Progenitor cell of endocrine pancreas (in vitro differentiated cells): ENCODE measurements around the gene ALOX5. TPM values are rescaled to one million over a fixed set of nuclear protein-coding genes. Genes with fewer than 3 reads are reported as not detected.

Experiments used
- DNase-seq: peaks from one replicate; pipeline ENCODE4 v3.0.0; 2021; ENCODE audit warnings: low spot score; ENCODE audit not compliant: unreplicated experiment
- H3K27ac Mint-ChIP-seq: 2 replicates; pipeline ENCODE4 v1.8.0; 2021; ENCODE audit warnings: mild to moderate bottlenecking, moderate library complexity, mixed read lengths
- H3K27me3 Mint-ChIP-seq: 2 replicates; pipeline ENCODE4 v1.8.0; 2021; ENCODE audit warnings: mixed read lengths
- H3K36me3 Mint-ChIP-seq: 2 replicates; pipeline ENCODE4 v1.8.0; 2022; ENCODE audit warnings: mixed read lengths; ENCODE audit not compliant: insufficient read depth
- H3K4me1 Mint-ChIP-seq: 2 replicates; pipeline ENCODE4 v1.8.0; 2021; ENCODE audit warnings: low read depth, mixed read lengths
- H3K4me3 Mint-ChIP-seq: 2 replicates; pipeline ENCODE4 v1.8.0; 2021; ENCODE audit warnings: low read depth, mild to moderate bottlenecking, moderate library complexity, mixed read lengths
- H3K9me3 Mint-ChIP-seq: 2 replicates; pipeline ENCODE4 v1.8.0; 2021; ENCODE audit warnings: low read depth, mixed read lengths
- CTCF ChIP-seq: fragments of 200-600 bp; sonication (generic); IDR thresholded peaks from one replicate; pipeline ENCODE4 v1.5.0; 2021; ENCODE audit warnings: antibody characterized with exemption, mild to moderate bottlenecking; ENCODE audit not compliant: unreplicated experiment
- total RNA-seq: library from RNA; stranded (reverse); gene quantifications from 2 replicates; pipeline ENCODE4 v1.2.1, GENCODE V29; 2021

Gene ALOX5
- total RNA-seq, 1 donor from 2014 or later, result 1.9 TPM

- H3K4me3 Mint-ChIP-seq, result peak overlapping the region; percentile 84
- peak; percentile 48 for DNase-seq
- no peaks in the 10 kb centered on the region for H3K36me3 Mint-ChIP-seq
- no peaks in the 10 kb centered on the region for H3K9me3 Mint-ChIP-seq
- no peak for TF ChIP-seq CTCF
- H3K27ac Mint-ChIP-seq, result peak overlapping the region; percentile 96
- peaks cover 13% of the 10 kb centered on the region for H3K27me3 Mint-ChIP-seq
- peaks cover 5% of the 10 kb centered on the region for H3K4me1 Mint-ChIP-seq
These were observed 45.0 kb downstream of the ALOX5 start for GRCh38 chr10:45418849-45419675.

- peak overlapping the region; percentile 84 for H3K4me3 Mint-ChIP-seq
- H3K27ac Mint-ChIP-seq, result peak overlapping the region; percentile 96
- DNase-seq, result no peak
- peaks cover 5% of the 10 kb centered on the region for H3K4me1 Mint-ChIP-seq
- no peaks in the 10 kb centered on the region for H3K36me3 Mint-ChIP-seq
- H3K9me3 Mint-ChIP-seq, result no peaks in the 10 kb centered on the region
- TF ChIP-seq CTCF, result no peak
- H3K27me3 Mint-ChIP-seq, result peaks cover 16% of the 10 kb centered on the region
These were observed 45.6 kb downstream of the ALOX5 start for GRCh38 chr10:45419676-45420025.

GRCh38 chr10:45420453-45421192 is 46.6 kb downstream of the ALOX5 start:
- Mint-ChIP-seq H3K36me3 (no peaks in the 10 kb centered on the region), H3K27me3 (peaks cover 16% of the 10 kb centered on the region), H3K4me1 (peaks cover 5% of the 10 kb centered on the region), H3K27ac (no peak overlapping the region), H3K4me3 (peak overlapping the region; percentile 84), H3K9me3 (no peaks in the 10 kb centered on the region)
- no peak for DNase-seq
- no peak for TF ChIP-seq CTCF

- H3K4me3 Mint-ChIP-seq, result no peak overlapping the region
- H3K27me3 Mint-ChIP-seq, result peaks cover 14% of the 10 kb centered on the region
- TF ChIP-seq CTCF, result no peak
- no peak overlapping the region for H3K27ac Mint-ChIP-seq
- DNase-seq, result no peak
- H3K9me3 Mint-ChIP-seq, result no peaks in the 10 kb centered on the region
- H3K36me3 Mint-ChIP-seq, result no peaks in the 10 kb centered on the region
- peaks cover 5% of the 10 kb centered on the region for H3K4me1 Mint-ChIP-seq
These were observed 47.4 kb downstream of the ALOX5 start for GRCh38 chr10:45421221-45422097.

GRCh38 chr10:45422207-45422865 is 48.3 kb downstream of the ALOX5 start:
- Mint-ChIP-seq H3K9me3 (no peaks in the 10 kb centered on the region), H3K4me1 (peaks cover 5% of the 10 kb centered on the region), H3K27me3 (peaks cover 10% of the 10 kb centered on the region), H3K27ac (no peak overlapping the region), H3K36me3 (no peaks in the 10 kb centered on the region), H3K4me3 (no peak overlapping the region)
- TF ChIP-seq CTCF, result no peak
- no peak for DNase-seq
